Measurements from ENCODE around the gene PREX1. TPM values are rescaled to one million over a fixed set of nuclear protein-coding genes. Genes with fewer than 3 reads are reported as not detected.

The PREX1 gene
- total RNA-seq, 1 donor from 2014 or later, result 17.7 TPM

DNA sequence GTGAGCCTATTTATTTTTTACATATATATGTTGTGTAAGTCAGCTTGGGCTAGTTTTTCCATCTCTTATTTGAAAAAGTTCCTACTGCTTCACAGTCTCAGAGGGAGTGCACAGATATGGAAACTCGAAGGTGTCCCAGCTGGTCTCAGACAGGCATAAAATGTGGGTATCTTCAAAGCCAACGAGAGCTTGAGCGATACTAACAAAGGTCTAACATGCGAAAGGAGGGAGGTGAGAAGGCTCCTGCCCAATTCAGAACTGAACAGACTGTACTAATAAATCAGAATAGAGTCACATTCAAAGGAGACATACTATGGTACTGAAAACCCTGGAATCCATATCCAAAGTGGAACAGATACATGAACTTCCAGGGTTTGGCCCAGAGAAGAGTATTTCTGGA, 113.0 kb downstream of the PREX1 start:
- Histone ChIP-seq H3K36me3 (no peaks in the 10 kb centered on the region), H3K27me3 (no peaks in the 10 kb centered on the region), H3K9me3 (no peaks in the 10 kb centered on the region), H3K27ac (no peak overlapping the region), H3K4me1 (peaks cover 5% of the 10 kb centered on the region), H3K4me3 (no peak overlapping the region)
- TF ChIP-seq, protein P1, sequence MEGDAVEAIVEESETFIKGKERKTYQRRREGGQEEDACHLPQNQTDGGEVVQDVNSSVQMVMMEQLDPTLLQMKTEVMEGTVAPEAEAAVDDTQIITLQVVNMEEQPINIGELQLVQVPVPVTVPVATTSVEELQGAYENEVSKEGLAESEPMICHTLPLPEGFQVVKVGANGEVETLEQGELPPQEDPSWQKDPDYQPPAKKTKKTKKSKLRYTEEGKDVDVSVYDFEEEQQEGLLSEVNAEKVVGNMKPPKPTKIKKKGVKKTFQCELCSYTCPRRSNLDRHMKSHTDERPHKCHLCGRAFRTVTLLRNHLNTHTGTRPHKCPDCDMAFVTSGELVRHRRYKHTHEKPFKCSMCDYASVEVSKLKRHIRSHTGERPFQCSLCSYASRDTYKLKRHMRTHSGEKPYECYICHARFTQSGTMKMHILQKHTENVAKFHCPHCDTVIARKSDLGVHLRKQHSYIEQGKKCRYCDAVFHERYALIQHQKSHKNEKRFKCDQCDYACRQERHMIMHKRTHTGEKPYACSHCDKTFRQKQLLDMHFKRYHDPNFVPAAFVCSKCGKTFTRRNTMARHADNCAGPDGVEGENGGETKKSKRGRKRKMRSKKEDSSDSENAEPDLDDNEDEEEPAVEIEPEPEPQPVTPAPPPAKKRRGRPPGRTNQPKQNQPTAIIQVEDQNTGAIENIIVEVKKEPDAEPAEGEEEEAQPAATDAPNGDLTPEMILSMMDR (IDR thresholded peaks at IDR 0.05), result no peak
- TF ChIP-seq POLR2AphosphoS5 (IDR thresholded peaks at IDR 0.05; ENCODE audit: insufficient read depth in 1 of 2, low read depth in 1 of 2), result no peak
- TF ChIP-seq POLR2A (IDR thresholded peaks at IDR 0.05), result no peak
- no peak for DNase-seq (ENCODE audit: extremely low spot score in 2 of 2)
- intact Hi-C loops (cut with DNase I), result no loop called here

DNA sequence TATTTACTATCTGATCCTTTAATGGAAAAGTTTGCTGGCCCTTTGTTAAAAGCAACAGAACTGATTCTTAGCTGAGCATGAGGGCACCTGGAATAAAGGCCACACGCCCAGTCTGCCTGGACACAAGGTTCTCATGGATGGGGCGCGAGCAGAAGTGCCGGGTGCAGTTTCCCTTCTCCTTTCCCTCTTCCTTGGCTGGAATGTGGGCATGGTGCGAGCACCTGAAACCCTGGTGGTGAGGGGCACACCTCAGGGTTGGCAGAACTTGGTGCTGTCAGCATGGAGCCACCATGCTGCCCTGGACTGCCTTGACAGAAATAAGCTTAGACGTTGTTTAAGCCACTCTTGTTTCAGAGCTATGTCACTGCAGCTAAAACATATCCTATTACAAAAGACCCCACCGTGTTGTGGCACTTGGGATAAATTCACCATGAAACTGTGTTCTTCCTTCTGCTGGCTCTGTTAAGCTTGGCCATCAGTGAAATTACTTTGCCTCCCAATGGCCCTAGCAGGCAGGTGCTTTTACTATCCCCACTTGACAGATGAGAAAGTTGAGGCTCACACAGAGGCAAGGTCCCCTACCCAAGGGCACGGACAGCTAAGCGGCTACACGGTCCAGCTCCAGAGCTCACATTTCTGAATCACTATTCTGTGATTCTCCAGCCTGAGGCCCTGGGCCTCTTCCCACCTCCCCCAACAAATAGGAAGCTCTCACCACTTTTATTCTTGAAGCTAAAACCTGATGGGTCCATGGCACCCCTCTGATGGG, 115.9 kb downstream of the PREX1 start:
- Histone ChIP-seq H3K36me3 (no peaks in the 10 kb centered on the region), H3K27ac (no peak overlapping the region), H3K4me1 (peaks cover 2% of the 10 kb centered on the region), H3K9me3 (no peaks in the 10 kb centered on the region), H3K4me3 (no peak overlapping the region), H3K27me3 (no peaks in the 10 kb centered on the region)
- TF ChIP-seq POLR2AphosphoS5 (IDR thresholded peaks at IDR 0.05; ENCODE audit: insufficient read depth in 1 of 2, low read depth in 1 of 2), result no peak
- no peak for TF ChIP-seq POLR2A (IDR thresholded peaks at IDR 0.05)
- TF ChIP-seq, protein P1 (IDR thresholded peaks at IDR 0.05), result no peak
- DNase-seq (ENCODE audit: extremely low spot score in 2 of 2), result no peak
- intact Hi-C loops (cut with DNase I), result no loop called here

DNA sequence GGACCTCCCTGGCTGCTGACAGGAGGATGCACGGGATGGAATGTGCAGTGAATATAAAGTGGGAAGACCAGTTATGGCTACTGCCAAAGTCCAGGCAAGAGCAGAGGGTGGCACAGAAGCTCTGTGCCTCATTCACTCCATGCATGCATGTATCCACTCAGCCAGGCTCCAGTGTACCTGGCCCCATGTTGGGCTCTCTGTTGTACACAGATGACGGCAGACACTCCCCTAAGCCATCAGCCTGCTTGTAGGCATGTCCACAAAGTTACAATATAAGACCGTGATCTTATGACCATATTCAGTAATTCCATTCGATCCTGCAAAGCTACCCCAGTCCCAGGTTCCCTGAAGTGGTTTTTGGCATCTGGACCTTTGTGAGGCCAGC, 116.8 kb downstream of the PREX1 start:
- DNase-seq (ENCODE audit: extremely low spot score in 2 of 2), result no peak
- no peak overlapping the region for H3K4me3 ChIP-seq
- no peak overlapping the region for H3K27ac ChIP-seq
- peaks cover 10% of the 10 kb centered on the region for H3K4me1 ChIP-seq
- intact Hi-C loops (cut with DNase I), result no loop called here
- no peaks in the 10 kb centered on the region for H3K36me3 ChIP-seq
- H3K27me3 ChIP-seq, result no peaks in the 10 kb centered on the region
- H3K9me3 ChIP-seq, result no peaks in the 10 kb centered on the region
- no peak for TF ChIP-seq POLR2AphosphoS5 (IDR thresholded peaks at IDR 0.05; ENCODE audit: insufficient read depth in 1 of 2, low read depth in 1 of 2)

DNA sequence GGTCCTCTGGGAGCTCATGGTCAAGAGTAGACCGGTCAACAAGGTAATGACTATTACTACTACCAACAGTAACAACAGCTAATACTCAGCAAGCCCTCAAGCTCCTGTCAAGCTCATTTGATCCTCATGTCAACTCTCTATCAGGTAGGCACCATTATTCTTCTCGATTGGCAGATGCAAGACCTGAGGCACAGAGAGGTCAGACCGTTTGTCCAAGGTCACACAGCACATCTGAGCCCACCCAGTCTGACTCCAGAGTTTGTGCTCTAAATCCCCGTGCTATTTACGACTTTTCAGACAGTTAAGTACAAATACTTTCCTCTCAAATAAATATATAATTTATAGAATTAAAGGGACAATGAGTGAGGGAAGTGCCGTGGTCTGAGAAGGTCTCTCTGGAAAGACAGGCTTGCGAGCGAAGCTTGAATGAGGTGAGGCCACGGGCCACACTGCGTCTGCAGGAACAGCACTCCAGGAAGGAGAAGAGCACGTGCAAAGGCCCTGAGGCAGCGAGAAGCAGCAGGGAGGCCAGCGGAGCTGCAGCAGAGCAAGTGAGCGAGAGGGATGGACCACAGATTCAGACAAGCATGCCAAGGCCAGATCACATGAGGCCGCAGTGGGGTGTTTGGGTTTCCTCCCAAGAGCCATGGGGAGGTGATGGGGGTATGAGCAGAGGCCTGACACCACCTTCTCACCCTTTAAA, 117.3 kb downstream of the PREX1 start:
- no peak for DNase-seq (ENCODE audit: extremely low spot score in 2 of 2)
- intact Hi-C loops (cut with DNase I), result no loop called here
- Histone ChIP-seq H3K27me3 (no peaks in the 10 kb centered on the region), H3K4me1 (peaks cover 10% of the 10 kb centered on the region), H3K4me3 (no peak overlapping the region), H3K36me3 (no peaks in the 10 kb centered on the region), H3K9me3 (no peaks in the 10 kb centered on the region), H3K27ac (no peak overlapping the region)
- no peak for TF ChIP-seq POLR2AphosphoS5 (IDR thresholded peaks at IDR 0.05; ENCODE audit: insufficient read depth in 1 of 2, low read depth in 1 of 2)
- no peak for TF ChIP-seq POLR2A (IDR thresholded peaks at IDR 0.05)
- TF ChIP-seq, protein P1 (IDR thresholded peaks at IDR 0.05), result no peak

DNA sequence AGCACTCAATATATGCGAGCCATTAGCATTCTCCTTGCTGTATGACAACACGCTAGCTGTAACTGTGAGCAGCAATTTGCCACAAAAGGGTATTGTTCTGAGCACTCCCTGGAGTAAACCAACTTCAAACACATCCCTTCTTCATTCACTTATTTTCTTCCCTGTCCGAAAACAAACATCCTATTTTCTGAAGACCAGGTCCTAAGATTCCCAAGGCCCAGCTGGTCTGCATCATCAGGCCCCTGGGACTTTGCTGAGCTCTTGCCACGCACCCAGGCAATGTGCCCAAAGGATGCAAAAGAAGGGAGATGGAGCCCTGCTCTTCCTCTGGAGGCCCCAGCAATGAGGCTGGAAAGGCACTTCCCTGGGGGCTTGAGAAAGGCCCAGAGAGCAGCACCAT, 118.1 kb downstream of the PREX1 start:
- Histone ChIP-seq H3K27me3 (no peaks in the 10 kb centered on the region), H3K9me3 (no peaks in the 10 kb centered on the region), H3K36me3 (no peaks in the 10 kb centered on the region), H3K4me3 (no peak overlapping the region), H3K4me1 (peaks cover 10% of the 10 kb centered on the region), H3K27ac (no peak overlapping the region)
- TF ChIP-seq POLR2A (IDR thresholded peaks at IDR 0.05) (no peak), POLR2AphosphoS5 (IDR thresholded peaks at IDR 0.05; ENCODE audit: insufficient read depth in 1 of 2, low read depth in 1 of 2) (no peak)
- TF ChIP-seq, protein P1 (IDR thresholded peaks at IDR 0.05), result no peak
- no peak for DNase-seq (ENCODE audit: extremely low spot score in 2 of 2)
- intact Hi-C loops (cut with DNase I), result no loop called here

Measured in vagina (tissue), 2 donors.